ENCODE results near the gene ST3GAL3. TPM values are rescaled to one million over a fixed set of nuclear protein-coding genes. Genes with fewer than 3 reads are reported as not detected.

Gene ST3GAL3
- total RNA-seq, 2 experiments from 2014 or later, result 23.7 to 24.3 TPM

DNA sequence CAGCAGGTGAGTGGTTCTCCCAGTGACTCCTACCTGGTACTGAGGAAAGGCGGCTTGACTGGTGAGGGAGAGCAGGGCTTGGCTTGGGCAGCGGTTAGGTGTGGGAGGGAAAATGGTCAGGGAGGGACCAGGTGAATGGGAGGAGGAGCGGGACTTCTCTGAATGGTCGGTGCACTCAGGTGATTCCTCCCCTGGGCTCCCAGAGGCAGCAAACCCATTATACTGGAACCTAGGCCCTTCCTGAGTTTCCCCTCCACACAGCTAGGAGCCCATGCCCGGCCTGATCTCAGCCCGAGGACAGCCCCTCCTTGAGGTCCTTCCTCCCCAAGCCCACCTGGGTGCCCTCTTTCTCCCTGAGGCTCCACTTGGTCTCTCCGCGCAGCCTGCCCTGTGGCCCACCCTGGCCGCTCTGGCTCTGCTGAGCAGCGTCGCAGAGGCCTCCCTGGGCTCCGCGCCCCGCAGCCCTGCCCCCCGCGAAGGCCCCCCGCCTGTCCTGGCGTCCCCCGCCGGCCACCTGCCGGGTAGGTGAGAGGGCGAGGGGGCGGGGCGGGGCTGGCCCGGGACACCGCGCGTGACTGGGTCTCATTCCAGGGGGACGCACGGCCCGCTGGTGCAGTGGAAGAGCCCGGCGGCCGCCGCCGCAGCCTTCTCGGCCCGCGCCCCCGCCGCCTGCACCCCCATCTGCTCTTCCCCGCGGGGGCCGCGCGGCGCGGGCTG lies 228.5 kb downstream of the ST3GAL3 start:
- no peak overlapping the region for H3K27ac Mint-ChIP-seq
- no peak overlapping the region for H3K4me3 Mint-ChIP-seq
- no peaks in the 10 kb centered on the region for H3K36me3 Mint-ChIP-seq (ENCODE audit: low read depth)
- ChIA-PET CTCF (interaction anchor here (0.8 to 6.7 kb wide), 18 partner anchors 10 to 243 kb away, joined by 3 to 93 read pairs (median 5); partner anchors contain the start of gene IPO13), POLR2A (no interaction called here)
- H3K27me3 Mint-ChIP-seq, result peaks cover 21% of the 10 kb centered on the region
- no peaks in the 10 kb centered on the region for H3K9me3 Mint-ChIP-seq
- DNase-seq, result no peak
- peaks cover 20% of the 10 kb centered on the region for H3K4me1 Mint-ChIP-seq

DNA sequence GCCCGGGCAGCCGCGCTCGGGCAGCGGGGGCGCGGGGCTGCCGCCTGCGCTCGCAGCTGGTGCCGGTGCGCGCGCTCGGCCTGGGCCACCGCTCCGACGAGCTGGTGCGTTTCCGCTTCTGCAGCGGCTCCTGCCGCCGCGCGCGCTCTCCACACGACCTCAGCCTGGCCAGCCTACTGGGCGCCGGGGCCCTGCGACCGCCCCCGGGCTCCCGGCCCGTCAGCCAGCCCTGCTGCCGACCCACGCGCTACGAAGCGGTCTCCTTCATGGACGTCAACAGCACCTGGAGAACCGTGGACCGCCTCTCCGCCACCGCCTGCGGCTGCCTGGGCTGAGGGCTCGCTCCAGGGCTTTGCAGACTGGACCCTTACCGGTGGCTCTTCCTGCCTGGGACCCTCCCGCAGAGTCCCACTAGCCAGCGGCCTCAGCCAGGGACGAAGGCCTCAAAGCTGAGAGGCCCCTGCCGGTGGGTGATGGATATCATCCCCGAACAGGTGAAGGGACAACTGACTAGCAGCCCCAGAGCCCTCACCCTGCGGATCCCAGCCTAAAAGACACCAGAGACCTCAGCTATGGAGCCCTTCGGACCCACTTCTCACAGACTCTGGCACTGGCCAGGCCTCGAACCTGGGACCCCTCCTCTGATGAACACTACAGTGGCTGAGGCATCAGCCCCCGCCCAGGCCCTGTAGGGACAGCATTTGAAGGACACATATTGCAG lies 229.3 kb downstream of the ST3GAL3 start:
- Mint-ChIP-seq H3K27me3 (peaks cover 21% of the 10 kb centered on the region), H3K9me3 (no peaks in the 10 kb centered on the region), H3K4me1 (peaks cover 20% of the 10 kb centered on the region), H3K27ac (no peak overlapping the region), H3K4me3 (peak overlapping the region; percentile 25), H3K36me3 (ENCODE audit: low read depth) (no peaks in the 10 kb centered on the region)
- DNase-seq, result no peak
- CTCF ChIA-PET, result interaction anchor here (1.1 to 6.7 kb wide), 4 partner anchors 10 to 172 kb away, joined by 3 to 93 read pairs (median 50); partner anchors contain the start of gene IPO13
- POLR2A ChIA-PET, result interaction anchor here (0.5 kb wide), 1 partner anchor 62 kb away, joined by 3 read pairs; no protein-coding TSS in a partner anchor

DNA sequence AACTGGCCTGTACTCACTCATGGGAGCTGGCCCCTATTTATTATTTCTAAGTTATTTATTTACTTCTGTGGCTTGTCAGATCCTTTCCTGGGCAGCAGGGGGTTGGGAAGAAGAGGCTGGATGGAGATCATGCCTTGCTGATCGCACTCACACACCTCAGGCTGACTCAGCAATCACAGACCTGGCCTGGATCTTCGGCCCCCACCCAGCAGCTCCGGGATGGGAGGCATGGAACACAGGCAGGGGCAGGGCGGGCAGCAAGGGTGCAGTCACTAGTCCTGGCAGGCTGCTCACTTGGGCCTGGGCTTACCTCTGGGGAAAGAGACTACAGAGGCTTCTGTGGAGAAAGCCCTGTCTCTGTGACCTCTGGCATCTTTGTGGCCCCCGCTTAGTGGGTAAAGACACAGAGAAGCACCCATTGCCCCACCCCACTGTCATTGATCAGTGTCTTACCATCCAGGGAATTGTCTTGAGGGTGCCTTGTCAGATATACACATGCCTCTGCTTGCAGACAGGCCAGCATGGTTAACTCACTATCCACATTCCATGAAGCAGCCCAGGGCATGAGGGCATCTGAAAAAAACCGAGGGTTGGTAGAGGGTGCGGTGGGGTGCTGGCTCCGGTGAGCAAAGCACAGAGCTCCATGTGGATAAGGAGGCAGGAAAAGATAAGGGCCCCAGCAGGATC lies 230.0 kb downstream of the ST3GAL3 start:
- no peak overlapping the region for H3K27ac Mint-ChIP-seq
- H3K4me1 Mint-ChIP-seq, result peaks cover 20% of the 10 kb centered on the region
- POLR2A ChIA-PET, result no interaction called here
- H3K4me3 Mint-ChIP-seq, result no peak overlapping the region
- H3K36me3 Mint-ChIP-seq (ENCODE audit: low read depth), result no peaks in the 10 kb centered on the region
- DNase-seq, result no peak
- CTCF ChIA-PET, result interaction anchor here (1.4 to 6.7 kb wide), 4 partner anchors 8 to 172 kb away, joined by 5 to 93 read pairs (median 46); partner anchors contain the start of gene IPO13
- H3K27me3 Mint-ChIP-seq, result peaks cover 21% of the 10 kb centered on the region
- H3K9me3 Mint-ChIP-seq, result no peaks in the 10 kb centered on the region

DNA sequence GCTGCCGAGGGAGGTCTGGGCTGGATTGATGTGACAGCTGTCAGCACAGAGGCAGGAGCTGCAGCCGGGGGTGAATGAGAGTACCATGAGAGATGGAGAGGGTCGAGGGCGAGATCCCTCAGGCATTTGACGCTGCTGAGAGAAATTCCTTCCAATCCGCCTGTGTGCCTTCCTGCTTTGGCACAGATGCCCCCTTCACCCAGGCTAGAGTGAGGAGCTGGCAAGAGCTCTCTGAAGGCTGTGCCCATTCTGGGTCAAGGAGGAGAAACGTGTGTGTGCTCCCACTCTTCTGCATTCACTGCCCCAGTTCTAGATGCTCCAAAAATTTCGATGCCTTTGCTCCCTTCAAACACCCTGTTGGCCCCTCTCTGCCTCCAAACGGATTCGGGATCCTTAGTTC lies 231.0 kb downstream of the ST3GAL3 start:
- DNase-seq, result no peak
- Mint-ChIP-seq H3K4me1 (peaks cover 15% of the 10 kb centered on the region), H3K9me3 (no peaks in the 10 kb centered on the region), H3K27ac (no peak overlapping the region), H3K4me3 (no peak overlapping the region), H3K36me3 (ENCODE audit: low read depth) (peaks cover 2% of the 10 kb centered on the region), H3K27me3 (peaks cover 11% of the 10 kb centered on the region)
- POLR2A ChIA-PET, result no interaction called here
- CTCF ChIA-PET, result interaction anchor here (0.5 to 6.7 kb wide), 6 partner anchors 8 to 173 kb away, joined by 3 to 85 read pairs (median 4); partner anchors contain the start of gene IPO13

DNA sequence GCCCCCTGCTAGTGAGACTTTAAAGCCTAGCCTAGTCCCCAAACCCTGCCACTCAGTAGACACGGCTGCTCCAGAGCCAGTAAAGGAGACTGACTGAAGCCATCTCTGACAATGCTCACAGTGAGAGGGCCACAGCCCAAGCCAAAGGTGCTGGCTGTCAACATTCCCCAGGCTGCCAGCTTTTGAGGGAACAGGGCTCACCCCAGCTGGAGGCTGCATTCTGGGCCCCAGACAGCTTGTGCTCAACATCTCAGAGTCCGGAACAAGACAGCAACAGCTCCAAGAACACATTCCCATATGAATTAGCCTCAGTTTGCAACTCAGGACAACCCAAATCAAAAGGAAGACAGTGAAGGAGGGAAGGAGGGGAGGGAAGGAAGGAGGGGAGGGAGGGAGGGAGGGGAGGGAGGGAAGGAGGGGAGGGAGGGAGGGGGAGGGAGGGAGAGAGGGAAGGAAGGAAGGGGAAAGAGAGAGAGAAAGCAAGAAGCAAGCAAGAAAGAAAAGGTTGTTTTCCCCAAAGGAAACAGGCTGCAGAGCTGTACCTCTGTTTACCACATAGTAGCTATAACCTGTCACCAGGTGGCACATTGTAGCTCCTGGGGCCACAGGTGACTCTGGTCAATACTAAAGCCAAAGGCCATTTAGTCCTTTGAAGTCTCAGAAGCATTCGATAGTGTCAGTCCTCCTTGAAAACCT lies 231.7 kb downstream of the ST3GAL3 start:
- ChIA-PET CTCF (interaction anchor here (0.5 to 6.7 kb wide), 6 partner anchors 7 to 176 kb away, joined by 3 to 85 read pairs (median 5); partner anchors contain the start of gene IPO13), POLR2A (no interaction called here)
- Mint-ChIP-seq H3K27ac (no peak overlapping the region), H3K9me3 (no peaks in the 10 kb centered on the region), H3K4me1 (peaks cover 12% of the 10 kb centered on the region), H3K4me3 (no peak overlapping the region), H3K36me3 (ENCODE audit: low read depth) (peaks cover 2% of the 10 kb centered on the region), H3K27me3 (peaks cover 7% of the 10 kb centered on the region)
- DNase-seq, result no peak

DNA sequence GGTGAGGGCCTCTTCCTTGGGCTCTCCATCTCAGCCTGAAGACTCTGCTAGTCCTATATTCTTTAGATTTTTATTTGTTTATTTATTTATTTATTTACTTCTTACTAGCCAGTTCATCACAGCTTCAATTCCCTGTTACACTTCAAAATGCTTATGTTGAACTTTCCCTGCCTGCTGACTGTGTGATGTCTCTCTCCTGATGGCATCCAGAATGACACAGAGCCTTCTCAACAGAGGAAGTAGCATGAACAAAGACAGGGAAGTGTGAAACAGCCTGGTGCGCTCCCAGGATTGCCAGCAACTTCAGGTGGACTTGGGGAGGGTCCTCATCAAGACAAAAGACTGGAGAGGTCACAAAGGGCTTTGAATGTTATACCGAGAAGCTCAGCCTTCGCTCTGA lies 235.1 kb downstream of the ST3GAL3 start:
- no peak overlapping the region for H3K4me3 Mint-ChIP-seq
- H3K27ac Mint-ChIP-seq, result no peak overlapping the region
- POLR2A ChIA-PET, result no interaction called here
- no peaks in the 10 kb centered on the region for H3K27me3 Mint-ChIP-seq
- peaks cover 28% of the 10 kb centered on the region for H3K4me1 Mint-ChIP-seq
- H3K36me3 Mint-ChIP-seq (ENCODE audit: low read depth), result peaks cover 4% of the 10 kb centered on the region
- CTCF ChIA-PET, result interaction anchor here (1.2 to 9.2 kb wide), 2 partner anchors 8 to 292 kb away, joined by 3 to 93 read pairs; partner anchors contain the start of genes ARTN and KDM4A
- no peaks in the 10 kb centered on the region for H3K9me3 Mint-ChIP-seq
- DNase-seq, result no peak

DNA sequence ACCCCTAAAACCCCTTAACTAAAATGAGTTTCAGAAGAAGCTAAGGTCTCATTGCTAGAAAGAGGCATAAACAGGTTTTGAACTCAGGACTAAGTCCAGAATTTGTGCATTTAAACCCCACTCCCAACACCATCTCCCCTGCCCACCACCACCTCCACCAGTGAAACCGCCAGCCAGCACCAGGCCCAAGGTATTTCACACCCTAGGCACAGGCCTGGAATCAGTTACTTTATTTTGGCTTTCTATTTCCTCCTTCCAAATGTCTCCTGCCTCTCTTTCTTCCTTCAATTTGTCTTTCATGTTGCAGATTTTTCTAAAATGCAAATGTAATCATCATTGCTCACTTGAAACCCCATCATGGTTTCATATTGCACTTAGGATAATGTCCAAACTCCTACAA lies 237.5 kb downstream of the ST3GAL3 start:
- POLR2A ChIA-PET, result interaction anchor here (0.6 kb wide), 1 partner anchor 10 kb away, joined by 3 read pairs; no protein-coding TSS in a partner anchor
- H3K27me3 Mint-ChIP-seq, result no peaks in the 10 kb centered on the region
- no peaks in the 10 kb centered on the region for H3K9me3 Mint-ChIP-seq
- peak overlapping the region; percentile 80 for H3K4me3 Mint-ChIP-seq
- peaks cover 43% of the 10 kb centered on the region for H3K4me1 Mint-ChIP-seq
- DNase-seq, result no peak
- no peak overlapping the region for H3K27ac Mint-ChIP-seq
- CTCF ChIA-PET, result interaction anchor here (1.2 to 9.2 kb wide), 4 partner anchors 11 to 79 kb away, joined by 3 to 93 read pairs (median 6); partner anchors contain the start of gene ARTN
- H3K36me3 Mint-ChIP-seq (ENCODE audit: low read depth), result peaks cover 4% of the 10 kb centered on the region

DNA sequence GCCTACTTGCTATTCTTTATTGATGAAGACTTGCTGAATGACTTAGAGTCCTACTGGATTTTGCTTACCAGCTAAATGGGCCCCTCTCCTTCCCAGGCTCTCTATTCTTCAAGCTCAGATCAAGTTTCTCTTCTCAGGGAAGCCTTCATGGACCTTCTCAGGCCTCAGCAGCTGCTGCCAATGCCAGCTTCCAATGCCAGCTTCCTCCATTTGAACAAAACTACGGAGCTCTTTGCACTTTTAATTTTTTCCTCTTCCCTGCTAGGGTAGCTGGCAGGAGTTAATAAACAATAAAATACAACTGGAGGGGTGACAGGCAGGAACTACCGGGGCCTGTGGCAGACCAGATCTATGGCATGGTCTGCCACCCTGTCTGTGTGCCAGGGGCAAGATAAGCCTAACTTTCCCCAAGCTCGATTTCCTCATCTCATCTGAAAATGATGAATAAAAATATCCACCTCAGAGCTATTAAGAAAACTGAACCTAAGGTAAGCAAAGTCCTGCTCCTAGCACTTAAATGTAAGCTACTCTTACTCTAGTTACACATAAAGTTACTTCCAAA lies 238.4 kb downstream of the ST3GAL3 start:
- Mint-ChIP-seq H3K4me1 (peaks cover 47% of the 10 kb centered on the region), H3K27ac (peak overlapping the region; percentile 94), H3K27me3 (no peaks in the 10 kb centered on the region), H3K9me3 (no peaks in the 10 kb centered on the region), H3K36me3 (ENCODE audit: low read depth) (peaks cover 8% of the 10 kb centered on the region), H3K4me3 (peak overlapping the region; percentile 80)
- POLR2A ChIA-PET, result interaction anchor here (0.7 kb wide), 2 partner anchors 11 to 219 kb away, joined by 3 read pairs; no protein-coding TSS in a partner anchor
- DNase-seq, result no peak
- CTCF ChIA-PET, result interaction anchor here (0.6 to 9.2 kb wide), 16 partner anchors 8 to 395 kb away, joined by 3 to 93 read pairs (median 4); partner anchors contain the start of genes ARTN, ATP6V0B and DPH2

DNA sequence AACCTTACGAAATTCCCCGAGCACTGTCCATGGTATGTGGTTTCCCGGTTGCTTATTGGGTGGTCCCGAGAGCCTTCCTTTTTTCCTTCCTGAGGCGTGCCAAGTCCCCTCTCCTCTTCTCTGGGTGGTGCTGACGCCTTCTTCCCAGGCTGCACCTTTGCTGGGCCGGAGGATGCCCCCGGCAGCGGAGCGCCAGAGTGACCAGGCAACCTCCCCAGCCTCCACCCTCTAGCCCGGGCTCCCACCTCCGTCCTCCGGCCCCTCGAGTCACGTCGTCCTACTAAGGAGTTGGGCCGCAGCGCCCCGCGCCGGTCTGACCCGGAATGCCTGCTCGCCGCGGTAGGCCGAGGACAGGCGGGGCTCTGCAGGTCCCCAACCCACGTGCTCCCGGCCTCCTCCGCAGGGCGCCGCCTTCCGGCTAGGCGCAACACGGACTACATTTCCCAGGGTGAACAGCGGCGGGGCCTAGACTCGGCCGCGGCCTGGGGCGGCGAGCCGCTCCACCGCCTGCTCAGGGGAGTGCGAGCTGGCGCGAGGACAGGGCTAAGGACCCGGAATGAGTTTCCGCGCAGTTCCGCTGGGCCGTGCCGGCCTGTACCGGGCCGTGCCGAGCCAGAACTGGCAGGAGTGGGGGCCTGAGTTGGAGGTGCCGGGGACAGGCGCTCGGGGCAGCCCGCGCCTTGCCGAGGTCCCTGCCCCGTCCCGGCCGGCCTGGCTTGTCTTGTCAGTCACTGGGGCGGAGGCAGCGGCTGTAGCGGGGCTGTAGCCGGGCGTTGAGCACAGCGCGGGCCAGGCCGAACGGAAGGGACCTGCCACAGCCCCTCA lies 239.1 kb downstream of the ST3GAL3 start, which contains the start of gene IPO13:
Gene IPO13, plus strand, starts transcription at position 715 of the 825 bp plus-strand sequence. CDS start 651 bp downstream, outside the sequence.
- Mint-ChIP-seq H3K27ac (peak within 1 kb of the TSS; percentile 94), H3K9me3 (no peaks in the 10 kb centered on the region), H3K27me3 (no peaks in the 10 kb centered on the region), H3K36me3 (ENCODE audit: low read depth) (peaks cover 8% of the 10 kb centered on the region), H3K4me1 (peaks cover 47% of the 10 kb centered on the region), H3K4me3 (peak within 1 kb of the TSS; percentile 80)
- ChIA-PET POLR2A (interaction anchor here (0.7 kb wide), 2 partner anchors 12 to 220 kb away, joined by 3 read pairs; no protein-coding TSS in a partner anchor), CTCF (interaction anchor here (0.6 to 9.2 kb wide), 20 partner anchors 8 to 396 kb away, joined by 3 to 93 read pairs (median 4); partner anchors contain the start of genes ARTN, ATP6V0B and DPH2)
- DNase-seq, result peak; percentile 95

DNA sequence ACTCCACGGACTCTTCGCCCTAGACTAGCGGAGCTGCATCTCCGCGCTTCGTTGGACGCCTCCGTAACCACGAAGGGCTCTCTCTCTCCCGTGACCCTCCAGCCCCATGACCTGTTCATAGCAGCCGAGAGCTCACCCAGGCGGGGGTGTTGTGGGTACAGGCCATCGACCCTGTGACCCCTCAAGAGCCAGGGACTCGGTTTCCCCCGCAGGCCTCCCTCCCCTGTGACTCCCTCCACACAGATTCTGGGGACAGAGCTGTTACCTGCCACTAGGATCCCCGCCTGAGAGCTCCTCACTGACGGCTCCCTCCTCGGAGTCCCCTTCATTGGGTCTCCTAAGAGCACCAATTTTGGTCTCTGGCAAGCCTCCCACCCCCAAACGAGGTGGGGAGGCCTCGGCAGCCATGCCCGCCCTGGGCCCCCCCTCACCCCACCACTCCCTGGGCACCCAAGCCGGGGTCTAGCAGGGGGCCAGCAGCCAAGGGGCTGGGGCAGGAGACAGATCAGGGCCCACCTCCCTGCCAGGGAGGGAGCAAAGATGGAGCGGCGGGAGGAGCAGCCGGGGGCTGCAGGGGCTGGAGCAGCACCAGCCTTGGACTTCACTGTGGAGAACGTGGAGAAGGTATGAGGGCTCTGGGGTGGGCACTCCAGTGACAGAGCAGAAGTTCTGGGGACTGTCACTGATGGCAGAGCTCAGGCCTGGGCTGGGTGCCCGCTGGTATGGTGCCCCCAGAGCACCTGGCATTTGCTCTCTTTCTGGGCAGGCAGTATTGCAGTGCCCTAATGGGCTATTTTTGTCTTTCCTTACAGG lies 239.9 kb downstream of the ST3GAL3 start:
- Mint-ChIP-seq H3K4me3 (peak overlapping the region; percentile 80), H3K4me1 (peaks cover 47% of the 10 kb centered on the region), H3K36me3 (ENCODE audit: low read depth) (peaks cover 8% of the 10 kb centered on the region), H3K9me3 (no peaks in the 10 kb centered on the region), H3K27ac (peak overlapping the region; percentile 94), H3K27me3 (no peaks in the 10 kb centered on the region)
- CTCF ChIA-PET, result interaction anchor here (0.7 to 9.2 kb wide), 8 partner anchors 9 to 183 kb away, joined by 3 to 93 read pairs (median 4); partner anchors contain the start of gene ARTN
- POLR2A ChIA-PET, result no interaction called here
- peak; percentile 32 for DNase-seq
